Measurements from ENCODE around the gene CSMD2.

Gene CSMD2

DNA sequence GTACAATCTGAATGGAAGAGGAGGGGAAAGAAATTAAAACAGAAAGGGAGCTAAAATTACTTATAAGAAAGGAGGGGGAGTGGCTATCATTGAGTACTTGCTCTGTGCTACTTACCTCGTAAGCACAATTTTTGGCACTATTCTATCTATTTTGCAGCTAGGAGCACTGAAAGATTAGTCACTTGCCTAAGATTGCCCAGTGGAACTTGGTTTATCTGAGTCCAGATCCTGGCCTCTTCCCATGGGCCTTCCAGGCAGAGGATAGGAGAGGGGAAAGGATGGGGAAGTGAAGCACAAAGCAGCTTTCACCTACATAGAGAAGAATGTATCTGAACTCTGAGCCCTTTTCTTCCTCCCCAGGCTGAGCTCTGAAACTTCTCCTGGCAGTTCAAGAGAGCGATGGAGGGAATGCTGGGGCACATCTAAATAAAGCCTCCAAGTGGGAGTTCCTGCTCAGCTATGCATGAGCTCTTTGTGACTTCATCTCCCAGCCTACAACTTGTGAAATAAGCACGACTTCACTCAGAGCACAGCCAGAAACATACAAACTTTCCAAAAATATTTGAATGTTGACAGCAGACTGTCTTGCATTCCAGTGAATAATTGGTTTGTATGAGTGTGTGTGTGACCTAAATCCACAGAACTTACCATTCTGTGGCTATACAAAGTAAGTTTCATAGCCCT is 271.7 kb downstream of the CSMD2 start:
- DNase-seq, result no peak

DNA sequence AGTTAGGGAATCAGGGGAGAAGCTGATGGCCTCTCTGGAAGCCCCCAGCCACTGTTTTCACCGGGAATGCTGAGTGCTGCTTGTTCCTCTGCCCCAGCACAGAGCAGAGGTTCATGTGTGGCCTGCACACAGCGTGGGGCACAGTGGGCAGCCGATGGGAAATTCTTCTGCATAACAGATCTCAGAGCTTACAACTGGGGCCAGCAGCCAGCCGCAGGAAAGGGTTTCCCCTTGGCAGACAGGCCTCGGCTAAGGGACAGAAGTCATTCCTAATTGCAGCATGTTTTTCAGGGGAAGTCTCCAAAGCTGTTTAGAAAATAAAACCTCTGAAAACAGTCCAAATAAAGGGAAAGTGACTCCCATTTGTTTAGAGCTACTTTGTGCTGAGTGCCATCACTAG is 278.5 kb downstream of the CSMD2 start:
- no peak for DNase-seq

GRCh38 chr1:33880305-33880704 is 284.7 kb downstream of the CSMD2 start:
- no peak for DNase-seq

DNA sequence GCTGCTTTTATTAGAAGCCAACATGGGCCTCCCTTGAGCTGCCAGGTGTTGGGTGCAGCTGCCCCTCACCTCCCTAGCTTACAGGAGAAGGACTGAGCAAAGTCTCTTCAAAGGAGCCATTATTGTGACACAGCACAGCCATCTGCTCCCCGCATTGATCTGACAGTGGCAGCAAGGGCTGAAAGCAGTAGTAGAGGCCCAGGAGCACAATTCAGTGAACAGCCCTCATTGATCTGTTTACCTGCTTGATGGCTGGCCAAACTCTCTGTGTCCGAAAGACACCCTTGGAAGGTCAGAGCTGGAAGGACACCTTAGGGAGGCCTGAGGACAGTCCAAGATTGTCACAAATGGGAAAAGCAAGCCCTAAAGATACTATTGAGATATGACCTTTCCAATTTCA is 286.6 kb downstream of the CSMD2 start:
- DNase-seq, result no peak

GRCh38 chr1:33876970-33877650 is 287.9 kb downstream of the CSMD2 start:
- DNase-seq, result no peak

DNA sequence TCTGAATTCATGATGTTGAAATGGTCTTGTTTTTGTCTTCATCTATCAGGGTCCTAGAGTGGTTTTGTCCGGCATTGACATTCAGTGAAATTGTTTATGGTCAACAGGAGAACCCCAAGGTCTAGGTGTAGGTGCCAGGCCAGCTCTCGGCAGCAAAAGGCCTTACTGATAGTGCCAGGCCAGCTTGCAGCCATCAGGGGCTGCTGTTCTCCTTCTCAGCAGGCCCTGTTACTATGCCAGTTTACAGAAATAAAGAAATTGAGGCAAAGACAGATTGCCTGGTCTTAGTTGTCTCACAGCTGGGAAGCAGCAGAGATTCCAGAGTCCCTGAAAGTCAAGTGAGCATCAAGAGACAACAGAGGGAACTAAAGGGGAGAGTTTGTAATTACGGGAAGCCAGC is 289.2 kb downstream of the CSMD2 start:
- DNase-seq, result no peak

DNA sequence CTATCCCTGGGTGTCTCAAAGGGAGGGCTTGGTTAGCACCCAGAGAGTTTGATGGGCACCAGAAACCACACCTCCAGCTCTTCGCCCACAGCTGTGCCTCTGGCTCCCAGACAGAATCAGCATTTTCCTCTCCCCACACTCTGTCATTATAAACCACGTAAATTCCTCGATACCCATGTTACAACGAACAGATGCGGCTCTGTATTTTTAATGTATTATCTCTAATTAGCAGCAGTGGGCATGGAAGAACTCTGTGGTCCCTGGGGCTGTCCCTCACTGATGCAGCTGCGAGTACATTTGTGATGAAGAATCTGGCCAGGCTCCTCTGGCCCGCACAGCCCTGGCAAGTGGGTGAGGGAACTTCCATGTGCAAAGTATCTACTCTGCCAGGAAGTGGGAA is 290.4 kb downstream of the CSMD2 start:
- DNase-seq, result no peak

DNA sequence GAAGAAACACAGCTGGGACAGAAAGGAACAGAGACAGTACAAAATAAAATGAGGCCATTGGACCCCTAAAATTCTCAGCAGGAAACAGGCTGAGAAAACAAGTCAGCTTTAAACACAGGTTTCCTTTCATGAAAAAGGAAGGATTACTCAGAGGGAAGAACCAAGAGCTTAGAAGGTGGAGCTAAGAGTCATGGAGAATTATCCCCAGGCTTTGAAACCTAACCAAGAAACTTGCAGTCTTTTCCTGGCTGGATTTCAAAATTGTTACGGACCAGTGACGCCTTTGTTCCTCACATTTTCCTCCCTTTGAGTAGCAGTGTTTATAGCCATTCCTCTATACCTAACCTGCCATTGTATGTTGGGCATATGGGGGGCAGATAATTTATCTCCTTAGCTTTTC is 292.3 kb downstream of the CSMD2 start:
- no peak for DNase-seq

DNA sequence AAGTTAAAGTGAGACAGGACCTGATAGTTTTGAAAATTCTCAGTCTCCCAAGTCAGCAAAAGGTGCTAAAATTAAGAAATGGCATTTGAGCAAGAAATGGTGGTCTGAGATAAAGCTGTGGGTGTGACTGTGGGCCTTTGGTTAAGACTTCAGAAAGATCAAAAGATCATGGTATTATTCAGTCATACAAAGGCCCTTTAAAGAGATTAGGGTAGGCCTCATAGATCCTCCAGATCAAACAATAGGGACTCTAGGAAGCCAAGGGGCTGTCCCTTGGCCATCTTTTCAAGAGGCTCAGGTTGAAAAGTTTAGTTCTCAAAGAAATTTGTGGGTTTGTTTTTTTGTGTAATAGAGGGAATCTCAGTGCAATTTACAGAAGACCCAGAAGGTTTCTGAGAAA is 292.8 kb downstream of the CSMD2 start:
- DNase-seq, result no peak

DNA sequence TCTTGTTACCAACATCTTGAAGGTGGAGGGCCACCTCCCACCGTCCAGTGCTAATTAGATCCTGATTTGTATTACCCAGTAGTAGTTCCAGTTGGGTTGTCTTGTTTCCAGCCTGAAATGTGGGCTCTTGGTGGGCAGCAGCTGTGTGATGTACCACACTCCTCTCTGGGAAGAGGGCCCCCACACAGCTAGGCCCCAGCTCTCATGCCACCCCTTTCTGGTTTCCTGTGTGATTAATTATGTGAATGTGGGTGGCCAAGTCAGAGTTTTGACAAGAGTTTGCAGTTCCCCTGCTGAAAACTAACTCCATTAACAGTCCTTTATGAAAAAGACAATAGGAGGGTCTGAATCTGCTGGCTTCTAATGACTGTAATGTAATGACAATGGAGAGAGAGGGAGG is 297.3 kb downstream of the CSMD2 start:
- DNase-seq, result no peak

DNA sequence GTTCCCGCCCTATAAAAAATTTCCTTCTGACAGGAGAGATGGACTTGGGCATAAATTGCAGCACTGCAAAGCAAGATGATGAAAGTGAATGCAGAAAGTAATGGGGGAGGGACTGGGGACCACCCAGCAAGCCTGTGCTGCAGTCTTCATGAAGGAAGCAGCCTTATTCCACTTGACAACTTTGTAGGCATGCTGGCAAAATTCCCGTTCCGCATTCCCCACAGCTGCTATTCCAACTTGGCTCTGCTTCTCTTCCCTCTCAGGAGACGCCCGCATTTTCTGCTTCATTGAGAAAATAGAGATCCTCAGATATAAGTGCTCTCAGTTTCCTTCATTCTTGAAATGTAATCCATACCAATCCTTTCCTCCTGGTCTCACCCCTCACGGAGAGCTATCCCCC is 298.7 kb downstream of the CSMD2 start:
- DNase-seq, result no peak

GRCh38 chr1:33864460-33865389 is 300.3 kb downstream of the CSMD2 start:
- no peak for DNase-seq

DNA sequence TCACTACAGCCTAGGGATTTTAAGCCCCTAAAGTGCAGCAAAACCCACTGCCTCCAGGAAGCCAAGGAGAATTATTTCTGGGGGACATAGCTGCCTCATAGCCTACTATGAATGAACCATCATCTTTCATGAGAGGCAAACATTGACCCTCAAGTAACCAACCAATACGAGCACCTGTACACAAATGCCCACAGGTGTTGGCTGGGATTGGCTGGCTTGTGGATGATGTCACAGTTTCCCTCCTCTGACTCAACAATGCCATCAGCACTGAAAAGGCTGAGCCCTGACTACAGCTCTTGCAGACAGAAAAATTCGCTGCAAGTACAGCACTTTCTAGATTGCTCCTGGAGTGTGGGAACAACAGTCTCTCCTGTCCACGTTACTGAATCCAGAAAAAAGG is 301.3 kb downstream of the CSMD2 start, which contains the start of gene HMGB4:
TSS of gene HMGB4 (plus strand) at position 301 of the 400 bp plus-strand sequence. CDS start 113 bp downstream, outside the sequence.
- DNase-seq, result no peak

DNA sequence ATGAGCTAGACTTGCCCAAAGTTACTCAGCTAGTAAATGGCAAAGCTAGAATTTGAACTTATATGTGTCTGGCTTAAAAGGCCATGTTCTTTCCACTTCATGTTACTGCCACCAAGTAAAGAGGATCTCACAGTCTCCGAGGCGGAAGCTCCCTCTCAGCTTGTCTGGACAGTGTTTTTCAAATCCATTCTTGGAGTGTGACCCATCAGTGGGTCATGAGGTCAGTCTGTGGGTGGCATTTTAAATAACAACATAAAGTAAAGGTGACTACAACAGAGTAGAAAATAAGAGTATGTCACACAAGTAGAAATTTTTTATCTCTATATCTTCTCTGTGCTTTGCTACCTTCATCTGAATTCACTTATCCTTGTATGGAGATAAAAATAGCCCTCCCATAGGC is 304.4 kb downstream of the CSMD2 start:
- DNase-seq, result no peak

DNA sequence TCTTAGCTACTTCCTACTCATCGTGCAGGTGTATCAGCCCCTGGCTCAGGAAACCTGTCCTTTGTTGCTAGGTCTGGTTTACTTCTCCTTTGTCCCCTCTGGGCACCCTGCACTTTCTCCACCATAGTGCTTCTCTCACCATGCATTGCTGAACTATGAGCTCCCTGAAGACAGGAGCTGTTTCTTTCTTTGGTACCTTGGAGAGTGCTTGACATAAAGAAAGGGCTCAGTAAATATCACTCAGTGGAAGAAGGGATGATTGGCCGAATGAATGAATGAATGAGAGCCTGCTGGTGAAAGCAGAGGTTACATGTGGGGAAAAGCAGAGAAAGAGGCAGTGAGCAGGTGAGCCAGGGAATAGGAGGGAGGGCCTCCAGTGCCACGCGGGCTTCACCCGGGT is 310.9 kb downstream of the CSMD2 start:
- DNase-seq, result no peak

DNA sequence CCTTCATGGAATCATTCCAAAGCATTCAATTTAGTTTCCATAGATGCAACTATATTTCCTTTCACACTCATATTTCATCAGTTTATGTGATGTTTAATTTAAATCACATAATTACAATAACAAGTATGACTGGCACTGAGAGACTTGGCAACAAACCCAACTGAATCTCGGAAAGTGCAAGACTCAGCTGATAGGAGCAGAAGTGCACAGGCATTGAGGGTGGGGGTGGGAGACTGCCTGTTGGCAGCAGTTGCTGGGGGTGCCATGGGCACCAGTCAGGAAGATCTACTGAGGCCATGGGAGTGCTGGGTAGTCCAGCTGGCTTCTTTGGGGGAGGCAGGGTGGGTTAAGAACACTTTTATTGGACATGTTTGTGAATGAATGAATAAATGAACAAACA is 311.6 kb downstream of the CSMD2 start:
- no peak for DNase-seq

DNA sequence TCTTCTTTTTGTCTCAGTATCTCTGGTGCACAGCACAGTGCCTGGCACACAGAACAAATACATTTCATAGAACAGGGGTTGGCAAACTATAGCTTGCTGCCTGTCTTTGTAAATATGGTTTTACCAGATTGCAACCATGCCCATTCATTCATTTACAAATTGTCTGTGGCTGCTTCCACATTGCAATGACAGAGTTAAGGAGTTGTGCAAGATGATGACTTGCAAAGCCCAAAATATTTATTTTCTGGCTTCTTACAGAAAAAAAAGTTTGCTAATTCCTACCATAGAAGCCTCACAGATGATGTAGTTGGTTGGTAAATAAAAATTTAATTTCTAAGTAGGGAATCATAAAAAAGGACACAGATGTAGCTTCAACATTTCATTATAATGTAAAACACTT is 312.3 kb downstream of the CSMD2 start:
- DNase-seq, result no peak

DNA sequence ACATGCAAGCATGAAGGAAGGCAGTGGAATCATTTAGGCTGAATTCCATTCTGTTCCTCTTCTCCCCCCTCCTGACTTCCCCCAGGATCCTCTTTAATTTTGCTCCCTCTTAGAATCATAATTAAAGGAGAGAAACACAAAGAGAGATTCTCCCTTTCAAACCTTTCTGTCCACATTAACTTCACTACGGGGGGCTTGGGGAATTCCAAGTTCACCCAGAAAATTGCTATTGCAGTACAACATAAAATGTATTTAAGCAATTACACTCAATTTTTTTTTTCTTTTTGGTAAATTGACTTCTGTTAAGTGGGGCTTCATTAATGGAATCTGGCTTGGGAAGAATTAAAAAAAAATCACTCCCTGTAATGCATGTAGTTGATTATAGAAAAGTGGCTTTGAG is 314.5 kb downstream of the CSMD2 start:
- no peak for DNase-seq

- no peak for DNase-seq
Observed at GRCh38 chr1:33849211-33849610, 315.8 kb downstream of the CSMD2 start.

DNA sequence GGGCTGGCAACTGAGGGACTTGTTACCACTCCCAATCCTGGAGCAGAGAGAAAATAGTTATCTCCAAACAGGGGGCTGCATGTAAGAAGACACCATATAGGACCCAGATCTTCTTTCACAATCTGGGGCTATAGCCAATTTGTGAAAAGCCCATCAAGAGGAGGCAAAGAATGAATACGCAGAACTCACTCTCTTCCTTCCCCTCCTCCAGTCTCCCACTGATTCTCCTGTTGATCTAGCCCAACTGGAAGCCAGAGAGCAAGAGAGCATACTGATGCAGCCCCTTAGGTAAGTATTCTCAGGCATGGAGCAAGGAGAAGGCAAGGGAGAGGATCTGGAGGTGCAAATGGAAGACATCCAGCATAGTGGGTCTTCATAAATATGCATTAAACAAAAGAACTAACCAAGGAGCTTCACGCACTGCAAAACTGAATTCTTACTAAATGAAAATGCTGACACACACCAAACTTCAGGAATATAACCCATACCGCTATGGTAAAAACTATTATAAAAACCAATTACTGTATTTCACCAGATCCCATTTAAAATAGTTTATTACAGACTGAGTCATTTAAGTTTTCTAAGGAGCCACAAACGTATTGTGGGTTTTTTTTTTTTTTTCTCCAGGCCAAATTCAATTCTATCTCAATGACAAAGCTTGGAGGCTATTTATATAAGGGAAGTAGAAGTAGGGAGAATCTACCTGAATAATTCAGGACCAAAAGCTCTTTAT is 316.7 kb downstream of the CSMD2 start:
- no peak for DNase-seq

DNA sequence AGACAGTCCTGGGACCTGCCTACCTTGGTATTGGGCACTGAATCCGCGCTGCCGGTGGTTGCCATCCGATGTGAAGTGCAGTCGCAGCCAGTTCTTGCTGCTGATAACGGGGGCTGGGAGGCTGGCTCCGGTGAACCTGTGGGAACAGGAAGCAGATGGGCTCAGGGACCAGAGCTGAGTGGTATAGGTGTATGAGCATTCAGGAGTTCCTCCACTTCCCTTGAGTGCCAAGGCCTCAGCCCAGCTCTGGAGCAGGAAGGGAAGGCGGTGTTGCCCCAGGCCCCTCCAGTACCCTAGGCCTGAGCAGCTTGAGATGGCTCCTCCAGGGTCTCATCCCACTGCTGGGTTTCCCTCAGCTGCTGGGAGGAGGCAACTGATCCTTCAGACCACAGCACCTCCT is 318.2 kb downstream of the CSMD2 start:
- no peak for DNase-seq

- DNase-seq, result no peak
Observed at GRCh38 chr1:33844166-33844565, 320.9 kb downstream of the CSMD2 start.

DNA sequence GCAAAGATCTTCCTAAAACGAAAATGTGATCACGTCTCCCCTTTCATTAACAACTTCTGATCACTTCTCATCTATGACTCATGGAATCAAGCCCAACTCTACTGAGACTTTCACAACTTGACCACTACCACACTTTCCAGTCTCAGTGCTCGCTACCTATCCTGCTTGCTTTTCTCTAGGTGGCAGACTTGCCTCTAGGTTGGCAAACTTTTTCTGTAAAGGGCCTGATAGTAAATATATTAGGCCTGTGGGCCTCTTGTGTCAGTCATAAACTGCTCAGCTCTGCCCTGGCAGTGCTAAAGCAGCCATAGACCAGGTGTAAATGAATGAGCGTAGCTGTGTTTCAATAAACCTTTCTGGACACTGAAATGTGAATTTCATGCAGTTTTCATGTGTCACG is 322.7 kb downstream of the CSMD2 start:
- DNase-seq, result no peak

Measured in NCI-H187 treated with DMSO at 0.1 percent for 48 hours (cell line).